Hepatocyte (in vitro differentiated cells): ENCODE measurements around the gene EPHA2. TPM values are rescaled to one million over a fixed set of nuclear protein-coding genes. Genes with fewer than 3 reads are reported as not detected.

Experiments
- DNase-seq: peaks from one replicate; pipeline ENCODE4 v3.0.0-alpha.2; 2016; ENCODE audit warnings: low spot score
- H2AFZ ChIP-seq: fragments of 200-600 bp; sonication (generic); 2 replicates; pipeline ENCODE4 v1.6.0; 2016; ENCODE audit warnings: antibody characterized with exemption, mild to moderate bottlenecking
- H3K27ac ChIP-seq: fragments of 200-600 bp; sonication (generic); 2 replicates; pipeline ENCODE4 v1.5.1; 2016; ENCODE audit warnings: mild to moderate bottlenecking
- H3K27me3 ChIP-seq: fragments of 200-600 bp; sonication (generic); 2 replicates; pipeline ENCODE4 v1.6.1; 2016
- H3K36me3 ChIP-seq: fragments of 200-600 bp; sonication (generic); replicated peaks from 2 replicates; pipeline ENCODE4 v1.5.1; 2016; ENCODE audit warnings: low read depth; ENCODE audit not compliant: insufficient read depth
- H3K4me1 ChIP-seq: fragments of 200-600 bp; sonication (generic); 2 replicates; pipeline ENCODE4 v1.5.1; 2016; ENCODE audit warnings: mild to moderate bottlenecking, moderate library complexity; ENCODE audit not compliant: insufficient read depth
- H3K4me2 ChIP-seq: fragments of 200-600 bp; sonication (generic); 2 replicates; pipeline ENCODE4 v1.6.0; 2016
- H3K4me3 ChIP-seq: fragments of 200-600 bp; sonication (generic); 2 replicates; pipeline ENCODE4 v1.5.1; 2016; ENCODE audit warnings: mild to moderate bottlenecking
- H3K79me2 ChIP-seq: fragments of 200-600 bp; sonication (generic); 2 replicates; pipeline ENCODE4 v1.6.0; 2017; ENCODE audit warnings: mild to moderate bottlenecking
- H3K9me2 ChIP-seq: fragments of 200-600 bp; sonication (generic); replicated peaks from 2 replicates; pipeline ENCODE4 v1.6.0; 2017; ENCODE audit warnings: mild to moderate bottlenecking; ENCODE audit not compliant: insufficient read depth
- H3K9me3 ChIP-seq: fragments of 200-600 bp; sonication (generic); 2 replicates; pipeline ENCODE4 v1.5.1; 2016; ENCODE audit warnings: low read depth, mild to moderate bottlenecking
- H4K20me1 ChIP-seq: fragments of 200-600 bp; sonication (generic); 2 replicates; pipeline ENCODE4 v1.6.0; 2016; ENCODE audit warnings: mild to moderate bottlenecking; ENCODE audit not compliant: insufficient read depth, poor library complexity, severe bottlenecking
- EZH2 ChIP-seq: fragments of 200-600 bp; sonication (generic); IDR thresholded peaks from 2 replicates; pipeline ENCODE4 v1.6.1; 2016; ENCODE audit warnings: antibody characterized with exemption, mild to moderate bottlenecking, borderline replicate concordance
- EZH2phosphoT487 ChIP-seq: fragments of 200-600 bp; sonication (generic); IDR thresholded peaks from one replicate; pipeline ENCODE4 v1.6.1; 2018; ENCODE audit warnings: antibody characterized with exemption, mild to moderate bottlenecking, low read depth, moderate library complexity; ENCODE audit not compliant: unreplicated experiment, severe bottlenecking
- WGBS: methylation state at CpG from one replicate; pipeline ENCODE4 v1.1.6; 2016; ENCODE audit warnings: low lambda C conversion rate; ENCODE audit errors: missing lambda C conversion rate; 5-methylcytosine and 5-hydroxymethylcytosine counted together
- polyA plus RNA-seq: library from polyadenylated mRNA; unstranded; fragments of >200 nt; fragmentation: Nextera tagmentation; extraction: Ambion mirVana; gene quantifications from 2 replicates; pipeline ENCODE4 v1.2.1, GENCODE V29; 2016
- total RNA-seq: library from RNA; depleted of rRNA; stranded (reverse); fragments of >200 nt; gene quantifications from 2 replicates; pipeline ENCODE4 v1.2.3, GENCODE V29; 2014
- TF ChIP-seq, protein P1 (sequence below): fragments of 200-600 bp; sonication (generic); IDR thresholded peaks from 2 replicates; pipeline ENCODE4 v1.5.1; 2016; ENCODE audit warnings: antibody characterized with exemption, mild to moderate bottlenecking; ENCODE audit not compliant: poor library complexity

Gene EPHA2
- total and polyA plus RNA-seq, 2 experiments from 2014 or later = 20.4 to 27.3 TPM

DNA sequence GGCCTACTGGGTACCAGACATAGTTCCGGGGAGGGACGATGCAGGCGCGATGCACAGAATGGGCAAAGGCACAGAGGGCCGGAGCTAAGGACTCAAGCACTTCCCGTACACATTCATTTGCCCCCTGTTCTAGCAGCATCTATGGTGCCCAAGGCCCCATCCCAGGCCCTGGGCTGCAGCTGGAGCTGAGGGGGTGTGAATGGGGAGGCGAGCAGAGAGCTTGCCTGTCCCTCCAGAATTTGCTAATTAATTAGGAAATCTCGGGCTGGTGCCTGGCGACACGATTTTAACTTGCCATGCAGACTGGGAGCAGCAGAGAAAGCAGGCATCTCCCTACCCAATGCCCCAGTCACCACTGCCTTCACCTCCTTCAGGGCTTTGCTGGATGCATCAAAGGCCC, 35.9 kb downstream of the EPHA2 start:
- Histone ChIP-seq H3K9me2 (no peaks in the 10 kb centered on the region), H3K4me1 (peaks cover 6% of the 10 kb centered on the region), H3K79me2 (no peaks in the 10 kb centered on the region), H3K27ac (no peak overlapping the region), H3K27me3 (no peaks in the 10 kb centered on the region), H3K36me3 (no peaks in the 10 kb centered on the region), H2AFZ (no peak overlapping the region), H3K4me3 (no peak overlapping the region), H3K4me2 (no peak overlapping the region), H3K9me3 (no peaks in the 10 kb centered on the region), H4K20me1 (no peaks in the 10 kb centered on the region)
- WGBS = 92% methylated on average over 10 of the region's 10 CpGs
- TF ChIP-seq EZH2phosphoT487 = no peak
- no peak for TF ChIP-seq EZH2
- TF ChIP-seq, protein P1, sequence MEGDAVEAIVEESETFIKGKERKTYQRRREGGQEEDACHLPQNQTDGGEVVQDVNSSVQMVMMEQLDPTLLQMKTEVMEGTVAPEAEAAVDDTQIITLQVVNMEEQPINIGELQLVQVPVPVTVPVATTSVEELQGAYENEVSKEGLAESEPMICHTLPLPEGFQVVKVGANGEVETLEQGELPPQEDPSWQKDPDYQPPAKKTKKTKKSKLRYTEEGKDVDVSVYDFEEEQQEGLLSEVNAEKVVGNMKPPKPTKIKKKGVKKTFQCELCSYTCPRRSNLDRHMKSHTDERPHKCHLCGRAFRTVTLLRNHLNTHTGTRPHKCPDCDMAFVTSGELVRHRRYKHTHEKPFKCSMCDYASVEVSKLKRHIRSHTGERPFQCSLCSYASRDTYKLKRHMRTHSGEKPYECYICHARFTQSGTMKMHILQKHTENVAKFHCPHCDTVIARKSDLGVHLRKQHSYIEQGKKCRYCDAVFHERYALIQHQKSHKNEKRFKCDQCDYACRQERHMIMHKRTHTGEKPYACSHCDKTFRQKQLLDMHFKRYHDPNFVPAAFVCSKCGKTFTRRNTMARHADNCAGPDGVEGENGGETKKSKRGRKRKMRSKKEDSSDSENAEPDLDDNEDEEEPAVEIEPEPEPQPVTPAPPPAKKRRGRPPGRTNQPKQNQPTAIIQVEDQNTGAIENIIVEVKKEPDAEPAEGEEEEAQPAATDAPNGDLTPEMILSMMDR = no peak
- no peak for DNase-seq

DNA sequence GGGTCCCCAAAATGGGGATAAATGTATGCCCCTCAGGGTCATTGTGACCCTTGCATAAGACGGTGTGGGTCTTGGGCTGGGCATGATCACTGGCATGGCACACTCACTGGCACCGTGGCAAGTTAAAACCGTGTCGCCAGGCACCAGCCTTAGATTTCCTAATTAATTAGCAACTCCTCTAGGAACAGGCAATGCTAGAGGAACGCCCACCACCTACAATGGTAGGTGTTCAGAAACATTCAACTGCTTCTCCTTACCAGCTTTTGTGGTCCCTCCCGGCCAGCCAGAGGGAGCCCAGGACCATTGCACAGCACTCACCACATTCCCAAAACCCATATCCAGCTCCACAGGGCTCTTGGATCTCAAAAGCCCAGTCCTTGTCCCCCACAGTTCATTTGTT, 36.4 kb downstream of the EPHA2 start:
- Histone ChIP-seq H3K4me2 (no peak overlapping the region), H3K79me2 (no peaks in the 10 kb centered on the region)
- TF ChIP-seq EZH2phosphoT487 (no peak), EZH2 (no peak)
- TF ChIP-seq, protein P1 = no peak

DNA sequence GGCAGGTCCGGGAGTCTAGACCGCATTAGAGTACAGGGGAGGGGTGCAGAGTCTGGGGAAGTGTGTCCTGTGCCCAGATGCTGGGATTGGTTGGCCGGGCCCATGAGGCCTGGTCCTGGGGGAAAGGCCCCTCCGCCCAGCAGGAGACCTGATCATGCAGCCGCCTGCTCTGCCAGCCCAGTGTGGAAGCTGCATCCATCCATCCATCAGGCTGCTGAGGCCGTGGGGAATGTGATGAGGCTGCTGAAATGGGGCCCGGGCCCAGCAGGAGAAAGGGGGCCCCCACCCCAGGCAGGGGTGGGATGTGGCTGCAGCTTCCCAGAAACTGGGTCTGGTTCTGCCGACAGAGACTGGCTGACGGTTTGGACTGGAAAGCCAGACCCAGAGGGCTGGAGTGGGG, 37.2 kb downstream of the EPHA2 start:
- H3K9me3 ChIP-seq = no peaks in the 10 kb centered on the region
- no peak overlapping the region for H3K4me3 ChIP-seq
- H3K4me1 ChIP-seq = peaks cover 6% of the 10 kb centered on the region
- H3K27me3 ChIP-seq = no peaks in the 10 kb centered on the region
- DNase-seq = no peak
- no peaks in the 10 kb centered on the region for H4K20me1 ChIP-seq
- WGBS = 83% methylated on average over 6 of the region's 9 CpGs
- H2AFZ ChIP-seq = no peak overlapping the region
- no peaks in the 10 kb centered on the region for H3K9me2 ChIP-seq
- no peaks in the 10 kb centered on the region for H3K79me2 ChIP-seq
- H3K4me2 ChIP-seq = no peak overlapping the region
- TF ChIP-seq, protein P1 = no peak
- TF ChIP-seq EZH2 = no peak
- no peak for TF ChIP-seq EZH2phosphoT487
- H3K27ac ChIP-seq = no peak overlapping the region
- no peaks in the 10 kb centered on the region for H3K36me3 ChIP-seq

More for the DNA sequence above, 36.4 kb downstream of the EPHA2 start:
- no peak overlapping the region for H3K27ac ChIP-seq
- H3K4me3 ChIP-seq = no peak overlapping the region
- no peaks in the 10 kb centered on the region for H3K27me3 ChIP-seq
- no peaks in the 10 kb centered on the region for H3K36me3 ChIP-seq
- 94% methylated on average over 6 of the region's 6 CpGs for WGBS
- peaks cover 6% of the 10 kb centered on the region for H3K4me1 ChIP-seq
- H2AFZ ChIP-seq = no peak overlapping the region
- no peaks in the 10 kb centered on the region for H3K9me3 ChIP-seq
- DNase-seq = no peak
- H3K9me2 ChIP-seq = no peaks in the 10 kb centered on the region
- H4K20me1 ChIP-seq = no peaks in the 10 kb centered on the region

DNA sequence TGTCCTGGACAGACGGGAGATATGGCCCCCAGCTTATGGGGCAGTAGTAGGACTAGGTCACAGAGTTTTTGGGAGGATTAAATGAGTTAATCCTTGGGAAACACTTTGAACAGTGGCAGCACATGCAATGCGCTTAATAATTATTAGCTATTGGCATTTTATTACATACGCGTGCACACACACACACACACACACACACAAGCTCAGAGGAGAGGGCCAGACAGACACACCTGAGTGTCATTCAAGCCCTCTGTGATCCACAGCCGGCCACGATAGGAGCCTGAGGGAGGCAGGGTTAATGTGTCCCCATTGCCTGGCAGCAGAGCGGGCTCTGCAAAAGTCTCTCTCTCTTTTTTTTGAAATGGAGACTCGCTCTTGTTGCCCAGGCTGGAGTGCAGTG, 37.9 kb downstream of the EPHA2 start:
- no peak overlapping the region for H2AFZ ChIP-seq
- WGBS = 94% methylated on average over 8 of the region's 8 CpGs
- TF ChIP-seq EZH2phosphoT487 (no peak), EZH2 (no peak)
- TF ChIP-seq, protein P1 = no peak

More for the DNA sequence above, 37.9 kb downstream of the EPHA2 start:
- Histone ChIP-seq H3K27ac (no peak overlapping the region), H3K4me3 (no peak overlapping the region), H4K20me1 (no peaks in the 10 kb centered on the region), H3K4me1 (peaks cover 12% of the 10 kb centered on the region), H3K9me3 (no peaks in the 10 kb centered on the region), H3K27me3 (no peaks in the 10 kb centered on the region), H3K9me2 (no peaks in the 10 kb centered on the region), H3K4me2 (no peak overlapping the region), H3K36me3 (no peaks in the 10 kb centered on the region), H3K79me2 (no peaks in the 10 kb centered on the region)
- DNase-seq = no peak
